ENCODE measurements around the gene ANO3. TPM values are rescaled to one million over a fixed set of nuclear protein-coding genes. Genes with fewer than 3 reads are reported as not detected.

ANO3 gene
- total and polyA plus RNA-seq, 2 of the 8 experiments (the other 6 are each of a cell fraction or from before 2014, with no cell fraction given) = not detected

DNA sequence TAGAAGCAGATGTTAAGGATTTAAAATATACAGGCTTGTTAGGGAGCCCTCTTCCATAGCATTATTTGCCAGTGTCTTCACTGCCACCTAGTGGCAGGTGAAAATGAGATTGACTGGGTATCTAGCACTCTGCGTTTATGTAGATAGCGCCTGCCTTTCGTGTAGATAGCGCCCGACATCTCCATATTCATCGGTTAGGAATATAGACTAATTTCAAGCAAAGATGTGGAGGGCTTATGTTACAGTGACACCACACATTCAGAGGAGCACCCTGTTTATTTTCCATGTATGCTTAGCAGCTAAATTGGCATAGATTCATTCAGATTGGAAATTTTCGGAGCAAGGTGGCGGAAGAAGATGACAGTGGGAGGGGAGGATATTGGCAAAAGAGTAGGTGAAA, 318.0 kb downstream of the ANO3 start (continued):
- TF ChIP-seq, protein P1, sequence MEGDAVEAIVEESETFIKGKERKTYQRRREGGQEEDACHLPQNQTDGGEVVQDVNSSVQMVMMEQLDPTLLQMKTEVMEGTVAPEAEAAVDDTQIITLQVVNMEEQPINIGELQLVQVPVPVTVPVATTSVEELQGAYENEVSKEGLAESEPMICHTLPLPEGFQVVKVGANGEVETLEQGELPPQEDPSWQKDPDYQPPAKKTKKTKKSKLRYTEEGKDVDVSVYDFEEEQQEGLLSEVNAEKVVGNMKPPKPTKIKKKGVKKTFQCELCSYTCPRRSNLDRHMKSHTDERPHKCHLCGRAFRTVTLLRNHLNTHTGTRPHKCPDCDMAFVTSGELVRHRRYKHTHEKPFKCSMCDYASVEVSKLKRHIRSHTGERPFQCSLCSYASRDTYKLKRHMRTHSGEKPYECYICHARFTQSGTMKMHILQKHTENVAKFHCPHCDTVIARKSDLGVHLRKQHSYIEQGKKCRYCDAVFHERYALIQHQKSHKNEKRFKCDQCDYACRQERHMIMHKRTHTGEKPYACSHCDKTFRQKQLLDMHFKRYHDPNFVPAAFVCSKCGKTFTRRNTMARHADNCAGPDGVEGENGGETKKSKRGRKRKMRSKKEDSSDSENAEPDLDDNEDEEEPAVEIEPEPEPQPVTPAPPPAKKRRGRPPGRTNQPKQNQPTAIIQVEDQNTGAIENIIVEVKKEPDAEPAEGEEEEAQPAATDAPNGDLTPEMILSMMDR (IDR thresholded peaks at IDR 0.05; ENCODE audit: control extremely low read depth in 1 of 3, insufficient read depth in 1 of 3, low read depth in 1 of 3, low read length in 3 of 3) = peak in 2 of 3 experiments; percentile 69 to 73; a peak in 3 of 4 replicates
